Ecto neural progenitor cell (in vitro differentiated cells): ENCODE data around the gene SBF2.

Experiments
- DNase-seq: peaks from one replicate; pipeline ENCODE4 v3.0.0-alpha.2; 2018; ENCODE audit warnings: low spot score

SBF2 gene

GRCh38 chr11:9772218-9772617, 521.8 kb downstream of the SBF2 start:
- no peak for DNase-seq

- DNase-seq, result no peak
Observed at GRCh38 chr11:9771071-9771511, 522.9 kb downstream of the SBF2 start.

- DNase-seq, result no peak
Observed at GRCh38 chr11:9769621-9770020, 524.4 kb downstream of the SBF2 start.

- DNase-seq, result peak; percentile 63
Observed at GRCh38 chr11:9765320-9766101, 528.5 kb downstream of the SBF2 start.

- DNase-seq, result no peak
Observed at GRCh38 chr11:9763301-9763700, 530.7 kb downstream of the SBF2 start.

GRCh38 chr11:9762531-9762930, 531.5 kb downstream of the SBF2 start:
- no peak for DNase-seq

GRCh38 chr11:9761441-9761945, 532.5 kb downstream of the SBF2 start:
- no peak for DNase-seq

- peak; percentile 30 for DNase-seq
Observed at GRCh38 chr11:9760193-9760575, 533.8 kb downstream of the SBF2 start.

- peak; percentile 47 for DNase-seq
Observed at GRCh38 chr11:9759519-9760192, 534.4 kb downstream of the SBF2 start.

GRCh38 chr11:9758637-9759518, 535.1 kb downstream of the SBF2 start:
- peak; percentile 77 for DNase-seq

- DNase-seq, result peak; percentile 91
Observed at GRCh38 chr11:9757809-9758636, 536.0 kb downstream of the SBF2 start.

- DNase-seq, result no peak
Observed at GRCh38 chr11:9756878-9757277, 537.1 kb downstream of the SBF2 start.

GRCh38 chr11:9756461-9756860, 537.6 kb downstream of the SBF2 start:
- DNase-seq, result peak; percentile 40

GRCh38 chr11:9755561-9756185, 538.3 kb downstream of the SBF2 start:
- DNase-seq, result no peak

- no peak for DNase-seq
Observed at GRCh38 chr11:9754010-9754471, 540.0 kb downstream of the SBF2 start.

GRCh38 chr11:9753021-9753420, 541.0 kb downstream of the SBF2 start:
- no peak for DNase-seq

GRCh38 chr11:9752091-9752490, 541.9 kb downstream of the SBF2 start:
- DNase-seq, result no peak

- DNase-seq, result no peak
Observed at GRCh38 chr11:9750551-9750950, 543.5 kb downstream of the SBF2 start.

GRCh38 chr11:9748361-9748970, 545.6 kb downstream of the SBF2 start:
- no peak for DNase-seq

- DNase-seq, result no peak
Observed at GRCh38 chr11:9747828-9748227, 546.2 kb downstream of the SBF2 start.
